HFF-Myc (cell line): ENCODE results near the gene ACOT11.

Experiments used
- DNase-seq: peaks from one replicate; pipeline ENCODE4 v3.0.0-alpha.2; 2011; ENCODE audit warnings: low read depth; ENCODE audit errors: extremely low read depth
- H3K4me3 ChIP-seq: replicated peaks from 2 replicates; pipeline ENCODE4 v1.5.1; 2011; ENCODE audit warnings: low read depth, mild to moderate bottlenecking, control low read depth, low read length
- CTCF ChIP-seq: IDR thresholded peaks from 2 replicates; pipeline ENCODE4 v1.5.1; 2012; ENCODE audit warnings: mild to moderate bottlenecking, low read depth, low read length, control low read depth; ENCODE audit errors: missing control alignments

Gene ACOT11

GRCh38 chr1:54547601-54548388 lies at the start of gene ACOT11:
Gene ACOT11, plus strand, starts transcription at chr1:54548228. Its CDS starts 82 bp downstream, at chr1:54548310.
- DNase-seq: no peak
- H3K4me3 ChIP-seq: no peak within 1 kb of the TSS

GRCh38 chr1:54498383-54499096 lies 49.5 kb upstream of the ACOT11 start:
- DNase-seq: no peak
- H3K4me3 ChIP-seq: peak overlapping the region; percentile 29
- no peak for TF ChIP-seq CTCF

More at GRCh38 chr1:54547601-54548388, at the start of gene ACOT11:
- peak; percentile 37 for TF ChIP-seq CTCF

GRCh38 chr1:54499097-54499359 lies 49.0 kb upstream of the ACOT11 start:
- peak overlapping the region; percentile 29 for H3K4me3 ChIP-seq
- TF ChIP-seq CTCF: no peak
- no peak for DNase-seq

GRCh38 chr1:54499360-54500106 lies 48.5 kb upstream of the ACOT11 start:
- H3K4me3 ChIP-seq: peak overlapping the region; percentile 29

GRCh38 chr1:54500107-54500431 lies 48.0 kb upstream of the ACOT11 start:
- TF ChIP-seq CTCF: no peak
- no peak overlapping the region for H3K4me3 ChIP-seq
- no peak for DNase-seq

More at GRCh38 chr1:54499360-54500106, 48.5 kb upstream of the ACOT11 start:
- no peak for DNase-seq
- peak; percentile 22 for TF ChIP-seq CTCF

GRCh38 chr1:54501849-54502248 lies 46.2 kb upstream of the ACOT11 start:
- no peak for TF ChIP-seq CTCF
- no peak overlapping the region for H3K4me3 ChIP-seq
- DNase-seq: no peak
